ENCODE results near the gene TSNAX. TPM values are rescaled to one million over a fixed set of nuclear protein-coding genes. Genes with fewer than 3 reads are reported as not detected.
"Not testable (repeated sequence)": the region's sequence is repeated elsewhere in the genome, so short reads cannot be mapped to it uniquely, and the experiment has no call there.

TSNAX gene
- 32.0 TPM for polyA plus RNA-seq (ENCODE audit: insufficient read length)

GRCh38 chr1:231528172-231529029, at the start of gene TSNAX:
Gene TSNAX, plus strand, starts transcription at chr1:231528669. Its CDS starts 142 bp downstream, at chr1:231528811.
- DNase-seq (ENCODE audit: low read depth), result peak; percentile 94

- no peak for DNase-seq (ENCODE audit: low read depth)
Measured at GRCh38 chr1:231478811-231479210, 49.7 kb upstream of the TSNAX start.

GRCh38 chr1:231480008-231480407, 48.5 kb upstream of the TSNAX start:
- no peak for DNase-seq (ENCODE audit: low read depth)

GRCh38 chr1:231481289-231481688, 47.2 kb upstream of the TSNAX start:
- DNase-seq (ENCODE audit: low read depth), result no peak

- DNase-seq (ENCODE audit: low read depth), result no peak
Measured at GRCh38 chr1:231485029-231485784, 43.3 kb upstream of the TSNAX start.

GRCh38 chr1:231487019-231487418, 41.5 kb upstream of the TSNAX start:
- no peak for DNase-seq (ENCODE audit: low read depth)

- no peak for DNase-seq (ENCODE audit: low read depth)
Measured at GRCh38 chr1:231487910-231488309, 40.6 kb upstream of the TSNAX start.

GRCh38 chr1:231493421-231494185, 34.9 kb upstream of the TSNAX start:
- no peak for DNase-seq (ENCODE audit: low read depth)

GRCh38 chr1:231494439-231495110, 33.9 kb upstream of the TSNAX start:
- no peak for DNase-seq (ENCODE audit: low read depth)

GRCh38 chr1:231497629-231498152, 30.8 kb upstream of the TSNAX start:
- DNase-seq (ENCODE audit: low read depth), result no peak

GRCh38 chr1:231499148-231499763, 29.2 kb upstream of the TSNAX start:
- no peak for DNase-seq (ENCODE audit: low read depth)

- DNase-seq (ENCODE audit: low read depth), result no peak
Measured at GRCh38 chr1:231500666-231501065, 27.8 kb upstream of the TSNAX start.

- DNase-seq (ENCODE audit: low read depth), result not testable (repeated sequence)
Measured at GRCh38 chr1:231503168-231503567, 25.3 kb upstream of the TSNAX start.

- no peak for DNase-seq (ENCODE audit: low read depth)
Measured at GRCh38 chr1:231507476-231508355, 20.8 kb upstream of the TSNAX start.

GRCh38 chr1:231508497-231508896, 20.0 kb upstream of the TSNAX start:
- DNase-seq (ENCODE audit: low read depth), result no peak

GRCh38 chr1:231508941-231509340, 19.5 kb upstream of the TSNAX start:
- no peak for DNase-seq (ENCODE audit: low read depth)

- DNase-seq (ENCODE audit: low read depth), result no peak
Measured at GRCh38 chr1:231512147-231512698, 16.2 kb upstream of the TSNAX start.

GRCh38 chr1:231515748-231516147, 12.7 kb upstream of the TSNAX start:
- DNase-seq (ENCODE audit: low read depth), result no peak

GRCh38 chr1:231517076-231517475, 11.4 kb upstream of the TSNAX start:
- DNase-seq (ENCODE audit: low read depth), result no peak

All from forelimb muscle (tissue), 1 donor.